ENCODE results near the gene PRCD.

Gene PRCD

GRCh38 chr17:76588182-76588581 is 48.3 kb downstream of the PRCD start:
- no peak for DNase-seq (ENCODE audit: low read depth)
- TF ChIP-seq CTCF (conservative IDR thresholded peaks at IDR 0.05; ENCODE audit: low read depth, low read length), result no peak
- no peak overlapping the region for H3K4me3 ChIP-seq (ENCODE audit: low read length)

- no peak for TF ChIP-seq CTCF (conservative IDR thresholded peaks at IDR 0.05; ENCODE audit: low read depth, low read length)
- no peak for DNase-seq (ENCODE audit: low read depth)
- H3K4me3 ChIP-seq (ENCODE audit: low read length), result no peak overlapping the region
Observed at GRCh38 chr17:76593384-76593826, 53.6 kb downstream of the PRCD start.

GRCh38 chr17:76593959-76594358 is 54.1 kb downstream of the PRCD start:
- no peak for TF ChIP-seq CTCF (conservative IDR thresholded peaks at IDR 0.05; ENCODE audit: low read depth, low read length)
- DNase-seq (ENCODE audit: low read depth), result no peak
- no peak overlapping the region for H3K4me3 ChIP-seq (ENCODE audit: low read length)

- no peak overlapping the region for H3K4me3 ChIP-seq (ENCODE audit: low read length)
- TF ChIP-seq CTCF (conservative IDR thresholded peaks at IDR 0.05; ENCODE audit: low read depth, low read length), result no peak
- DNase-seq (ENCODE audit: low read depth), result no peak
Observed at GRCh38 chr17:76594690-76595089, 54.8 kb downstream of the PRCD start.
